Measurements from ENCODE around the gene LGMN. TPM values are rescaled to one million over a fixed set of nuclear protein-coding genes. Genes with fewer than 3 reads are reported as not detected.

Gene LGMN
- polyA plus RNA-seq, 3 donors, result 1.7 to 3.3 (median 2.9) TPM

- WGBS (ENCODE audit: insufficient coverage), result 97% methylated on average over 6 of the region's 8 CpGs
- Mint-ChIP-seq H3K4me3 (no peak overlapping the region), H3K9me3 (peaks cover 0 to 2% (median 0%) of the 10 kb centered on the region in 7 donors), H3K36me3 (no peaks in the 10 kb centered on the region), H3K27ac (no peak overlapping the region), H3K4me1 (no peaks in the 10 kb centered on the region), H3K27me3 (ENCODE audit: low read depth in 3 of 3) (peaks cover 3 to 36% (median 26%) of the 10 kb centered on the region in 3 donors)
- H3K27me3 ChIP-seq (ENCODE audit: control insufficient read depth in 2 of 2, insufficient read depth in 2 of 2, low read length in 2 of 2), result peaks cover 2 to 11% of the 10 kb centered on the region in 2 donors
- no peak for DNase-seq
- no peaks in the 10 kb centered on the region for H3K4me1 ChIP-seq (ENCODE audit: control insufficient read depth in 1 of 2, insufficient read depth in 2 of 2, low read length in 2 of 2)
- no peak overlapping the region for H3K4me3 ChIP-seq (replicated peaks in 1 of 3; ENCODE audit: low read depth in 2 of 3, low read length in 3 of 3)
- H3K79me2 ChIP-seq (ENCODE audit: insufficient read depth, low read length), result no peaks in the 10 kb centered on the region
- H3K36me3 ChIP-seq (replicated peaks in 1 of 2; ENCODE audit: control insufficient read depth in 1 of 2, insufficient read depth in 2 of 2, low read length in 2 of 2), result no peaks in the 10 kb centered on the region
- intact Hi-C loops (cut with micrococcal nuclease), result no loop called here
- H4K20me1 ChIP-seq (ENCODE audit: insufficient read depth, low read length), result no peaks in the 10 kb centered on the region
- TF ChIP-seq CTCF (IDR thresholded peaks at IDR 0.05), result no peak
- no peak overlapping the region for H3K4me2 ChIP-seq (replicated peaks; ENCODE audit: extremely low read depth, low read length, poor library complexity, severe bottlenecking)
- H3K9ac ChIP-seq (ENCODE audit: insufficient read depth, low read length, poor library complexity, severe bottlenecking), result no peak overlapping the region
- H3K27ac ChIP-seq (ENCODE audit: low read depth in 1 of 2, low read length in 2 of 2), result no peak overlapping the region
- H3K9me3 ChIP-seq (replicated peaks in 1 of 2; ENCODE audit: control insufficient read depth in 1 of 2, insufficient read depth in 1 of 2, low read length in 2 of 2), result no peaks in the 10 kb centered on the region
- H2AFZ ChIP-seq (ENCODE audit: insufficient read depth, low read depth, low read length, poor library complexity, severe bottlenecking), result no peak overlapping the region
Measured at GRCh38 chr14:92740440-92740839, 8.0 kb downstream of the LGMN start.

GRCh38 chr14:92737619-92738188, 10.7 kb downstream of the LGMN start:
- no peaks in the 10 kb centered on the region for H3K4me1 Mint-ChIP-seq
- H3K4me2 ChIP-seq (replicated peaks; ENCODE audit: extremely low read depth, low read length, poor library complexity, severe bottlenecking), result no peak overlapping the region
- no peak for DNase-seq
- no peaks in the 10 kb centered on the region for H3K79me2 ChIP-seq (ENCODE audit: insufficient read depth, low read length)
- H2AFZ ChIP-seq (ENCODE audit: insufficient read depth, low read depth, low read length, poor library complexity, severe bottlenecking), result no peak overlapping the region
- H3K27ac ChIP-seq (ENCODE audit: low read depth in 1 of 2, low read length in 2 of 2), result no peak overlapping the region
- H3K4me3 Mint-ChIP-seq, result peak overlapping the region in 1 of 2 donors; percentile 24
- H3K9ac ChIP-seq (ENCODE audit: insufficient read depth, low read length, poor library complexity, severe bottlenecking), result no peak overlapping the region
- H3K27me3 Mint-ChIP-seq (ENCODE audit: low read depth in 3 of 3), result peaks cover 0 to 42% (median 30%) of the 10 kb centered on the region in 3 donors
- H3K4me3 ChIP-seq (replicated peaks in 1 of 3; ENCODE audit: low read depth in 2 of 3, low read length in 3 of 3), result no peak overlapping the region
- peaks cover 0 to 6% of the 10 kb centered on the region in 2 donors for H3K27me3 ChIP-seq (ENCODE audit: control insufficient read depth in 2 of 2, insufficient read depth in 2 of 2, low read length in 2 of 2)
- no peaks in the 10 kb centered on the region for H3K9me3 ChIP-seq (replicated peaks in 1 of 2; ENCODE audit: control insufficient read depth in 1 of 2, insufficient read depth in 1 of 2, low read length in 2 of 2)
- intact Hi-C loops (cut with micrococcal nuclease), result no loop called here
- H3K27ac Mint-ChIP-seq, result no peak overlapping the region
- no peaks in the 10 kb centered on the region for H3K4me1 ChIP-seq (ENCODE audit: control insufficient read depth in 1 of 2, insufficient read depth in 2 of 2, low read length in 2 of 2)
- no CpG with 5 or more reads among the region's 4 CpGs for WGBS (ENCODE audit: insufficient coverage)
- no peak for TF ChIP-seq CTCF (IDR thresholded peaks at IDR 0.05)
- H3K36me3 ChIP-seq (replicated peaks in 1 of 2; ENCODE audit: control insufficient read depth in 1 of 2, insufficient read depth in 2 of 2, low read length in 2 of 2), result no peaks in the 10 kb centered on the region
- no peaks in the 10 kb centered on the region for H4K20me1 ChIP-seq (ENCODE audit: insufficient read depth, low read length)
- no peaks in the 10 kb centered on the region for H3K36me3 Mint-ChIP-seq
- H3K9me3 Mint-ChIP-seq, result no peaks in the 10 kb centered on the region
